C4-2B (cell line): ENCODE measurements around the gene NINL.

ENCODE experiments used
- ZFX ChIP-seq: fragments of 450-650 bp; IDR thresholded peaks from 2 replicates; pipeline ENCODE4 v1.6.1; 2017
- TF ChIP-seq, protein P1 (sequence below): fragments of 450-650 bp; conservative IDR thresholded peaks from 2 replicates; pipeline ENCODE4 v1.5.1; 2017; ENCODE audit warnings: mild to moderate bottlenecking

DNA sequence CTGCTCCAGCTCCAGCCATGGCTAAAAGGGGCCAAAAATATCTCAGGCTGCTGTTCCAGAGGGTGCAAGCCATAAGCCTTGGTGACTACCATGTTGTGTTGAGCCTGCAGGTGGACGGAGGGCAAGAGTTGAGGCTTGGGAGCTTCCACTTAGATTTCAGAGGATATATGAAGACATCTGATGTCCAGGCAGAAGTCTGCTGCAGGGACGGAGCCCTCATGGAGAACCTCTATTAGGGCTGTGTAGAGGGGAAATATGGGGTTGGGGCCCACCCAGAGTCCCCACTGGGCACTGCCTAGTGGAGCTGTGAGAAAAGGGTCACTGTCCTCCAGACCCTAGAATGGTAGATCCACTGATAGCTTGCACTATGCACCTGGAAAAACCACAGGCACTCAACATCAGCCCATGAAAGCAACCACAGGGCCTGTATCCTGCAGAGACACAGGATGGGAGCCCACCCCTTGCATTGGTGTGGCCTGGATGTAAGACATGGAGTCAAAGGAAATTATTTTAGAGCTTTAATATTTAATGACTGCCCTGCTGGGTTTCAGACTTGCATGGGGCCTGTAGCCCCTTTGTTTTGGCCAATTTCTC is 70.5 kb downstream of the NINL start:
- TF ChIP-seq, protein P1, sequence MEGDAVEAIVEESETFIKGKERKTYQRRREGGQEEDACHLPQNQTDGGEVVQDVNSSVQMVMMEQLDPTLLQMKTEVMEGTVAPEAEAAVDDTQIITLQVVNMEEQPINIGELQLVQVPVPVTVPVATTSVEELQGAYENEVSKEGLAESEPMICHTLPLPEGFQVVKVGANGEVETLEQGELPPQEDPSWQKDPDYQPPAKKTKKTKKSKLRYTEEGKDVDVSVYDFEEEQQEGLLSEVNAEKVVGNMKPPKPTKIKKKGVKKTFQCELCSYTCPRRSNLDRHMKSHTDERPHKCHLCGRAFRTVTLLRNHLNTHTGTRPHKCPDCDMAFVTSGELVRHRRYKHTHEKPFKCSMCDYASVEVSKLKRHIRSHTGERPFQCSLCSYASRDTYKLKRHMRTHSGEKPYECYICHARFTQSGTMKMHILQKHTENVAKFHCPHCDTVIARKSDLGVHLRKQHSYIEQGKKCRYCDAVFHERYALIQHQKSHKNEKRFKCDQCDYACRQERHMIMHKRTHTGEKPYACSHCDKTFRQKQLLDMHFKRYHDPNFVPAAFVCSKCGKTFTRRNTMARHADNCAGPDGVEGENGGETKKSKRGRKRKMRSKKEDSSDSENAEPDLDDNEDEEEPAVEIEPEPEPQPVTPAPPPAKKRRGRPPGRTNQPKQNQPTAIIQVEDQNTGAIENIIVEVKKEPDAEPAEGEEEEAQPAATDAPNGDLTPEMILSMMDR: no peak
- TF ChIP-seq ZFX: no peak
